Natural killer cell (primary cell): ENCODE results near the gene CDH20. TPM values are rescaled to one million over a fixed set of nuclear protein-coding genes. Genes with fewer than 3 reads are reported as not detected.

ENCODE experiments used
- ATAC-seq, 3 donors: fragments of 150-1000 bp in 2 of 3; fragments of 200-7000 bp in 1 of 3; cut with Tn5 transposase; 1 replicate in 1 of 3; 2 replicates in 2 of 3; pipeline ENCODE4 v1.10.0; 2021; ENCODE audit warnings: mild to moderate bottlenecking in 2 of 3, moderate library complexity in 2 of 3
- DNase-seq, 2 donors: peaks; one replicate each; pipeline versions ENCODE4 v3.0.0 to v3.0.0-alpha.2; 2013 to 2021; ENCODE audit warnings: mixed read lengths in 1 of 2
- H3K27ac ChIP-seq: one replicate; pipeline ENCODE4 v1.5.1; 2013; ENCODE audit warnings: mild to moderate bottlenecking, low read length
- H3K27me3 ChIP-seq: one replicate; pipeline ENCODE4 v1.6.1; 2013; ENCODE audit warnings: low read length; ENCODE audit not compliant: control insufficient read depth, insufficient read depth
- H3K36me3 ChIP-seq: one replicate; pipeline ENCODE4 v1.6.1; 2013; ENCODE audit warnings: low read length; ENCODE audit not compliant: control insufficient read depth, insufficient read depth
- H3K4me1 ChIP-seq: one replicate; pipeline ENCODE4 v1.6.1; 2013; ENCODE audit warnings: low read length; ENCODE audit not compliant: control insufficient read depth, insufficient read depth
- H3K4me3 ChIP-seq: one replicate; pipeline ENCODE4 v1.5.1; 2013; ENCODE audit warnings: low read length
- H3K9me3 ChIP-seq: one replicate; pipeline ENCODE4 v1.6.1; 2013; ENCODE audit warnings: low read length; ENCODE audit not compliant: control insufficient read depth, insufficient read depth
- H3K27ac Mint-ChIP-seq, 2 donors: one replicate each; pipeline ENCODE4 v1.8.0; 2022; ENCODE audit warnings: mild to moderate bottlenecking in 2 of 2, mixed read lengths in 2 of 2, moderate library complexity in 1 of 2
- H3K27me3 Mint-ChIP-seq, 2 donors: one replicate each; pipeline ENCODE4 v1.8.0; 2022; ENCODE audit warnings: low read depth in 2 of 2, mixed read lengths in 2 of 2
- H3K36me3 Mint-ChIP-seq: one replicate; pipeline ENCODE4 v1.8.0; 2022; ENCODE audit warnings: mixed read lengths
- H3K4me1 Mint-ChIP-seq, 2 donors: one replicate each; pipeline ENCODE4 v1.8.0; 2022; ENCODE audit warnings: mixed read lengths in 2 of 2
- H3K4me3 Mint-ChIP-seq: one replicate; pipeline ENCODE4 v1.8.0; 2022; ENCODE audit warnings: mild to moderate bottlenecking, moderate library complexity, mixed read lengths
- H3K9me3 Mint-ChIP-seq, 2 donors: one replicate each; pipeline ENCODE4 v1.8.0; 2022; ENCODE audit warnings: mixed read lengths in 2 of 2
- WGBS: methylation state at CpG from one replicate; pipeline ENCODE4 v1.1.7; 2013; ENCODE audit warnings: missing lambda C conversion rate; ENCODE audit not compliant: insufficient coverage; 5-methylcytosine and 5-hydroxymethylcytosine counted together
- intact Hi-C: fragments of 100-400 bp; cut with micrococcal nuclease; formaldehyde crosslinking; loops from one replicate; pipeline ENCODE4 v1.14.2; 2022
- total RNA-seq, 4 donors: library from RNA; stranded (reverse); fragments of 120-200 nt in 1 of 4; gene quantifications; one replicate each; pipeline versions ENCODE4 v1.2.3 to v1.2.4, GENCODE V29; 2013 to 2022
- TF ChIP-seq, protein P1 (sequence below): fragments of 200-600 bp; IDR thresholded peaks from one replicate; pipeline ENCODE4 v1.8.0; 2022; ENCODE audit warnings: antibody characterized with exemption

The CDH20 gene
- total RNA-seq: under 1 TPM in 2 of 3 donors, not detected in 1; 0.09 to 0.10 TPM
- 0.16 TPM for total RNA-seq (2013)

DNA sequence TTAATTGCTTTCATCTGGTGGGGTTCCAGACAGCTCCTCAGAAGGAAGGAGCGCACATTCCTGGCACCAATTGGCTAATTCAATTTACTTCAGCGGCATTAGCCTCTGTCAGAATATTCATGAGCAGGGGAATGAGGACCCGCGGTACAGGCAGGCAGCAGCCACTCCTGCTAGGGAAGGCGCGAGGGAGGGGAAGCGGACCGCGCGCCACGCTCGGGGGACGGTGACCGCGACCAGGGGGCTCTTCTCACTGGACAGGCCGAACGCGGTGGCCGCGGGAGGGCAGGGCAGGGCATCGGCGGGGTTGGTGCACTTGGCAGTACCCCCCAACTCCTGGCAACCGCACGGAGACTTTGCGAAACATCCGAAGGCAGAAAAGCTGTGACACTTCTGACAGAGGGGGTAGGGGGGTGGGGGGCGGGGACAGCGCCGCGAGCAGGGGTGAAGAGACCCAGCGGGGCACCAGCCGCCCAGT, at the start of gene CDH20:
CDH20 (plus strand) TSS at position 160 of the 475 bp plus-strand sequence.
- Histone ChIP-seq H3K36me3 (no peaks in the 10 kb centered on the region), H3K27ac (no peak within 1 kb of the TSS), H3K9me3 (no peaks in the 10 kb centered on the region), H3K4me3 (no peak within 1 kb of the TSS), H3K4me1 (no peaks in the 10 kb centered on the region), H3K27me3 (peaks cover 11% of the 10 kb centered on the region)
- DNase-seq (no peak), ATAC-seq (no peak)
- peaks cover 2 to 3% of the 10 kb centered on the region in 2 donors for H3K9me3 Mint-ChIP-seq
- WGBS: 4% methylated on average over 31 of the region's 32 CpGs
- H3K36me3 Mint-ChIP-seq: no peaks in the 10 kb centered on the region
- H3K4me1 Mint-ChIP-seq: no peaks in the 10 kb centered on the region
- H3K4me3 Mint-ChIP-seq: no peak within 1 kb of the TSS
- intact Hi-C loops: no loop called here
- H3K27me3 Mint-ChIP-seq: peaks cover 12 to 22% of the 10 kb centered on the region in 2 donors
- TF ChIP-seq, protein P1, sequence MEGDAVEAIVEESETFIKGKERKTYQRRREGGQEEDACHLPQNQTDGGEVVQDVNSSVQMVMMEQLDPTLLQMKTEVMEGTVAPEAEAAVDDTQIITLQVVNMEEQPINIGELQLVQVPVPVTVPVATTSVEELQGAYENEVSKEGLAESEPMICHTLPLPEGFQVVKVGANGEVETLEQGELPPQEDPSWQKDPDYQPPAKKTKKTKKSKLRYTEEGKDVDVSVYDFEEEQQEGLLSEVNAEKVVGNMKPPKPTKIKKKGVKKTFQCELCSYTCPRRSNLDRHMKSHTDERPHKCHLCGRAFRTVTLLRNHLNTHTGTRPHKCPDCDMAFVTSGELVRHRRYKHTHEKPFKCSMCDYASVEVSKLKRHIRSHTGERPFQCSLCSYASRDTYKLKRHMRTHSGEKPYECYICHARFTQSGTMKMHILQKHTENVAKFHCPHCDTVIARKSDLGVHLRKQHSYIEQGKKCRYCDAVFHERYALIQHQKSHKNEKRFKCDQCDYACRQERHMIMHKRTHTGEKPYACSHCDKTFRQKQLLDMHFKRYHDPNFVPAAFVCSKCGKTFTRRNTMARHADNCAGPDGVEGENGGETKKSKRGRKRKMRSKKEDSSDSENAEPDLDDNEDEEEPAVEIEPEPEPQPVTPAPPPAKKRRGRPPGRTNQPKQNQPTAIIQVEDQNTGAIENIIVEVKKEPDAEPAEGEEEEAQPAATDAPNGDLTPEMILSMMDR: no peak
- no peak within 1 kb of the TSS for H3K27ac Mint-ChIP-seq

DNA sequence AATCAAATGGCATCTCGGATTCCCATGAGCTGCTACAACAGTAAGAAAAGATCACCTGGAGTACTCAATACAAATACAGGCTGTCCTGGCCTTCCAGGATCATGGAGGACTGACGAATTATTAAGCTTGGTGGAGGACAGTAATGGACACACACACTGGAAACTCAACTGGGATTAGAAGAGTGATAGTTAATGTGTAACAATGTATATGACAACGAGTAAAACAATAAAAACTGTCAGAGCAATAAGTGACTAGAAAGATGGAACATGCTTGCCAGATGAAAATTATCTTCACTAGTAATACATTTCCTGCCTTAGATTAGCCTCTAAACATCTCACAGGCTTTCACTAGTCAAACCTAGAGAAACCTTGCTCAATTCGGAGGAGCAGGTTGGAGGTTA, 49.2 kb upstream of the CDH20 start:
- TF ChIP-seq, protein P1: no peak
- intact Hi-C loops: no loop called here
- no peaks in the 10 kb centered on the region for H3K27me3 ChIP-seq
- no peak overlapping the region for H3K27ac ChIP-seq
- Mint-ChIP-seq H3K4me1 (no peaks in the 10 kb centered on the region), H3K27ac (no peak overlapping the region), H3K27me3 (no peaks in the 10 kb centered on the region), H3K9me3 (peaks cover 7 to 8% of the 10 kb centered on the region in 2 donors), H3K4me3 (no peak overlapping the region), H3K36me3 (no peaks in the 10 kb centered on the region)
- ATAC-seq: no peak
- WGBS: 78% methylated on average over 3 of the region's 4 CpGs
- no peak overlapping the region for H3K4me3 ChIP-seq
- no peaks in the 10 kb centered on the region for H3K36me3 ChIP-seq
- no peaks in the 10 kb centered on the region for H3K4me1 ChIP-seq
- H3K9me3 ChIP-seq: no peaks in the 10 kb centered on the region
- DNase-seq: no peak

DNA sequence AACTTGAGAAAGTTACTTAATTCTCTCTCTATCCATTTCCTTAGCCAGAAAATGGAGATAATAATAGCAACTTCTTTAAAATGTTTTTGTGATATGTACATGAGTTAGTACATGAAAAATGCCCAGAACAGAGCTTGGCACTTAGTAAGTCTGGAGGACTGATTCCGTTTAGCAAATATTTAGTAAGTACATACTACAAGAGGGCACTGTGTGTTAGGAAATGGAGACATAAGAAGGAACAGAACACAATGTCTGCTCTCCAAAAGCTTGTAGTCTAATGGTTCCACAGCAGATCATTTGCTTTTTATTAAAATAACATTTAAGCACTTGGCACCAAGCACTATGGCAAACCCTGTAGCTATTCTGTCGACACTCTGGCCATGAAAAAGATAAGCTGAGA, 47.5 kb upstream of the CDH20 start:
- intact Hi-C loops: no loop called here
- Histone ChIP-seq H3K4me3 (no peak overlapping the region), H3K9me3 (no peaks in the 10 kb centered on the region), H3K27ac (no peak overlapping the region), H3K36me3 (no peaks in the 10 kb centered on the region), H3K27me3 (no peaks in the 10 kb centered on the region), H3K4me1 (no peaks in the 10 kb centered on the region)
- TF ChIP-seq, protein P1: no peak
- Mint-ChIP-seq H3K27ac (no peak overlapping the region), H3K36me3 (no peaks in the 10 kb centered on the region), H3K27me3 (no peaks in the 10 kb centered on the region), H3K9me3 (peaks cover 4 to 8% of the 10 kb centered on the region in 2 donors), H3K4me3 (no peak overlapping the region), H3K4me1 (no peaks in the 10 kb centered on the region)
- ATAC-seq: no peak
- DNase-seq: no peak
- 91% methylated on average over 2 of the region's 2 CpGs for WGBS

DNA sequence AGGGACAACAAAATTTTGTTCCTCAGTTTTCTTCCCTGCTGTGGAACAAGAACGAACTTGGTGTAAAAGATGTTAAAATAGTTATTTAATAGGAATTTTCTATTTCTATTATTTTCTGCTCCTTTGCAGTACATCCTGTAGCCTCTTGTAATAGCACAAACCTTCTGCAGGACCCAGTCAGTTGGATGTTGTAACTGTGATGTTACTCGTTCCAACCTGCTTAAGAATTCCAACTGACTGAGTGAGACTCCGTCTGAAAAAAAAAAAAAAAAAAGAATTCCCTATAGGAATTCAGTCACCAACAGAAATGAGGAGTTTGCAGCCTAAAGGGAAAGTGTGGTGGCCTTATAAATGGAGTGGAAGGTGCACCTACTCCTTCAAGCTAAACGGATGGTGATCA, 46.4 kb upstream of the CDH20 start:
- H3K9me3 ChIP-seq: no peaks in the 10 kb centered on the region
- TF ChIP-seq, protein P1: no peak

More for the DNA sequence above, 46.4 kb upstream of the CDH20 start:
- no peaks in the 10 kb centered on the region for H3K36me3 ChIP-seq
- H3K9me3 Mint-ChIP-seq: peaks cover 2 to 5% of the 10 kb centered on the region in 2 donors
- H3K27ac ChIP-seq: no peak overlapping the region
- H3K36me3 Mint-ChIP-seq: no peaks in the 10 kb centered on the region
- DNase-seq (no peak), ATAC-seq (no peak)
- intact Hi-C loops: no loop called here
- no peak overlapping the region for H3K4me3 Mint-ChIP-seq
- H3K4me1 Mint-ChIP-seq: no peaks in the 10 kb centered on the region
- H3K27me3 Mint-ChIP-seq: no peaks in the 10 kb centered on the region
- H3K27ac Mint-ChIP-seq: no peak overlapping the region
- H3K4me3 ChIP-seq: no peak overlapping the region
- no peaks in the 10 kb centered on the region for H3K4me1 ChIP-seq
- 100% methylated on average over 1 of the region's 4 CpGs for WGBS
- H3K27me3 ChIP-seq: no peaks in the 10 kb centered on the region
